Measurements from ENCODE around the gene PPP1R3F. TPM values are rescaled to one million over a fixed set of nuclear protein-coding genes. Genes with fewer than 3 reads are reported as not detected.
"Not testable (repeated sequence)": the region's sequence is repeated elsewhere in the genome, so short reads cannot be mapped to it uniquely, and the experiment has no call there.

Gene PPP1R3F
- total RNA-seq, 1 donor from 2014 or later, result 17.1 TPM

GRCh38 chrX:49270249-49270921 is 792 bp downstream of the PPP1R3F start:
- FAIRE-seq (no peak), DNase-seq (ENCODE audit: low spot score in 2 of 2) (no peak)

- FAIRE-seq (no peak), DNase-seq (ENCODE audit: low spot score in 2 of 2) (no peak)
Measured at GRCh38 chrX:49271341-49271740, 1.7 kb downstream of the PPP1R3F start.

DNA sequence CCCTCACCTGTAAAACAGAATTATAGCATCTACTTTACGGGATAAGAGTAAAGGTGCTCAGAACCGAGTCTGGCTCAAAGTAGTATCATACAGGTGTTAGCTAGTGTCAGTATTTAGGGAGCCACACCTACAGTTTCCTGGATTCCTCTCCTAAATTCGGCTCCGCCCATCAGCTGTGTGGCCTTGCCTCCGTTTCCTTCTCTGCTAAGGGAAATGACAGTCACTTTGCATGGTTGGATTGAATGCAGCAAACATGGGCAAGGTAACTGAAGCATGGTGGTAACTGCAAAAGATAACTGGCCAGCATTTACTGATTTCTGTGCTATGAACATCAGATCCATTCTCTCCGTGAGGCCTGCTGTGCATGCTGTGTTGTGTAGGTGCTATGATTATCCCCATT is 2.8 kb downstream of the PPP1R3F start:
- DNase-seq (ENCODE audit: low spot score in 2 of 2) (no peak), FAIRE-seq (no peak)

- no peak for FAIRE-seq
- DNase-seq (ENCODE audit: low spot score in 2 of 2), result no peak
Measured at GRCh38 chrX:49273181-49273727, 3.7 kb downstream of the PPP1R3F start.

GRCh38 chrX:49276207-49276606 is 6.6 kb downstream of the PPP1R3F start:
- FAIRE-seq (no peak), DNase-seq (ENCODE audit: low spot score in 2 of 2) (no peak)

DNA sequence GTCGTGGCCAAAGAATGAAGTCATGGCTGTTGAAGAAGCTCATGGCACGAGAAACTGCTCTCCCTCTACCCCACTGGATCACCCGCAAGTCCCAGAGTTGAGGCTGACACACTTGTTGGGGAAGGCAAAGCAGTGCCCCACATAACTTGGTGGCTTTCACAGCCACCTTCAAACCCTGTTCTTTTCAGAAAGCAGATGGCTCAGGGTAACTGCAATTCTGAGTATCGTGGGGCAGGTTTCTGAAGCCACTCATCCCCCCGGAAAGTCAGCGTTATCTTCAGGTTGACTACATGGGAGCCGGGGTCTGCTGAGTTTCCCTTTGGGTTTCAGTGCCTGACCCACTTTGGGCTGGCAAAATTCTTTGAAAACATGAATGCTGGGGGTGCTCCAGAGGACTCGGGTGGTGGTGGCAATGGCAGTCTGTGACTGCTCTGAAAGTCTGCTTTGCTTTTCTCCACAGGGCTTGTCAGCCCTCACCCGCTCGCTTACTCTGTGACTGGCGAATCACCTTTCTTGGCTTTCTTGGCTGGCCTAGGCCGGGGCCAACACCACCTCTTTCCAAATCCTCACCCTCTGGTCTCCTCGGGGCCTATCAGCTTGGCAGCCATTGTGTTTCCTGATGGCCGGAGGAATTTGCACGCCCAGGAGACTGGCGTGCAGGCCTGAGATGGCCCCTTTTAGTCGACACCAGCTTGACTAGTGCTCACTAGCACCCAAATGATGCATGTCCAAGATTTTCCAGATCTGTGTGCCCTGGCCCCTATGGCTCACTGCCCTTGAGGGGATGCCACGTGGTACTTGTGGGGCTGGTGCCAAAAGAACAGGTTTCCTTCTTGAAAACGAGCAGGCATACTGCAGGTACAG is 7.3 kb downstream of the PPP1R3F start:
- no peak for FAIRE-seq
- no peak for DNase-seq (ENCODE audit: low spot score in 2 of 2)

- DNase-seq (ENCODE audit: low spot score in 2 of 2) (no peak), FAIRE-seq (no peak)
Measured at GRCh38 chrX:49277535-49277830, 7.9 kb downstream of the PPP1R3F start.

DNA sequence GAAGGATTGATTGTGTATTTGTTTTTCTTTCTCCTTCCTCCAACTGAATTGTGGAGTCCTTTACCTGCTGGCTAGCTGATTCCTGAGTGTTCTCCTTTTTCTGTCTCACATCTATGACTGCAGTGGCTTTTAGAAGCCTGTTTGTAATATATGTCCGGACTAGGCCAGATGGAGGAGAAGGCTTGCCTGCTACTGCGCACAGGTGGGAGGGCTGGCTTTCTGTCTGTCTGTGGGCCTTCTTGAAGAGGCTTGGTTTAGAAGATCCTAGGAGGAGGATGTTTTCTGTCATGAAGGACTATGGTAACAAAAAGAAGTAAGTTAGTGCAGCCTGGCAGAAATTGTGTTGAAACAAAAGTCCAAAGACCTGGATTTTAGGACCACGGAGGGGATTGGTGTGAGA is 8.5 kb downstream of the PPP1R3F start:
- FAIRE-seq, result no peak
- DNase-seq (ENCODE audit: low spot score in 2 of 2), result no peak

DNA sequence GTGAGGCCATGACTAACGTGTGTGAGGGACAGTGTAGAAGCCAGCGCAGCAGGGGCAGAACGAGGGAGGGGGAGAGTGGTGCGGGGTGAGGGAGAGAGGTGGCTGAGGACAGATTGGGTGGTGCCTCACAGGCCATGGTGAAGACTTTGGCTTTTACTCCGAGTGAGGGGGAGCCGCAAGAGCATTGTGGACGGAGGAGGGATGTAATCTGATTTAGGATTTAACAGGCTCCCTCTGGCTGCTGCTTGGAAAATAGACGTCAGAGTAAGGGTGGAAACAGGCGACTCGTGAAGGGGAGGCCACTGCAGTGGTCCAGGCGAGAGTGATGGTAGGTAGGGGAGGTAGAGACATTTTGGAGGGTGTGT is 13.0 kb downstream of the PPP1R3F start:
- FAIRE-seq (no peak), DNase-seq (ENCODE audit: low spot score in 2 of 2) (peak in 1 of 2 donors; percentile 18)

GRCh38 chrX:49284212-49284611 is 14.6 kb downstream of the PPP1R3F start:
- DNase-seq (ENCODE audit: low spot score in 2 of 2) (no peak), FAIRE-seq (no peak)

GRCh38 chrX:49286136-49286535 is 16.5 kb downstream of the PPP1R3F start:
- FAIRE-seq (no peak), DNase-seq (ENCODE audit: low spot score in 2 of 2) (no peak)

- FAIRE-seq (no peak), DNase-seq (ENCODE audit: low spot score in 2 of 2) (no peak)
Measured at GRCh38 chrX:49286581-49286980, 17.0 kb downstream of the PPP1R3F start.

GRCh38 chrX:49287665-49288064 is 18.1 kb downstream of the PPP1R3F start:
- DNase-seq (ENCODE audit: low spot score in 2 of 2), result no peak
- no peak for FAIRE-seq

DNA sequence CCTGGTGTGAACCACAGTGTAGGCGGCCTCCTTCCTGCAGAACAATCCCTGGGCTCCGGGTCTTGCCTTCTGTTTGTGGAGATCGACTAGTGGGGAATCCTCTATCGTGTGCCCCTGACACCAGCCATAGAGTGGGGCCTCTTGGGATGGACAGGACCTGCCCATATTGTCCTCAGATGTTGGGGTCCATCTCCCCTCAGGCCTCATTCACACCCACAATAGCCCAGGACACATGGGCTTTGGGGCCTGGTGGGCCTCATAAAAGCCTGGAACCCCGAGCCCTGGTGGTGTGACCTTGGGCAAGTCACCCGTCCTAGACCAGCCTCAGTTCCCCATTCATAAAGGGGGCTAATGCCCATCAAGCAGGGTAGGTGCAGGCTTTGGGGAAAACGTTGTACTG is 20.6 kb downstream of the PPP1R3F start:
- no peak for FAIRE-seq
- no peak for DNase-seq (ENCODE audit: low spot score in 2 of 2)

GRCh38 chrX:49291615-49292337 is 22.2 kb downstream of the PPP1R3F start:
- FAIRE-seq, result no peak
- peak in 1 of 2 donors; percentile 18 for DNase-seq (ENCODE audit: low spot score in 2 of 2)

DNA sequence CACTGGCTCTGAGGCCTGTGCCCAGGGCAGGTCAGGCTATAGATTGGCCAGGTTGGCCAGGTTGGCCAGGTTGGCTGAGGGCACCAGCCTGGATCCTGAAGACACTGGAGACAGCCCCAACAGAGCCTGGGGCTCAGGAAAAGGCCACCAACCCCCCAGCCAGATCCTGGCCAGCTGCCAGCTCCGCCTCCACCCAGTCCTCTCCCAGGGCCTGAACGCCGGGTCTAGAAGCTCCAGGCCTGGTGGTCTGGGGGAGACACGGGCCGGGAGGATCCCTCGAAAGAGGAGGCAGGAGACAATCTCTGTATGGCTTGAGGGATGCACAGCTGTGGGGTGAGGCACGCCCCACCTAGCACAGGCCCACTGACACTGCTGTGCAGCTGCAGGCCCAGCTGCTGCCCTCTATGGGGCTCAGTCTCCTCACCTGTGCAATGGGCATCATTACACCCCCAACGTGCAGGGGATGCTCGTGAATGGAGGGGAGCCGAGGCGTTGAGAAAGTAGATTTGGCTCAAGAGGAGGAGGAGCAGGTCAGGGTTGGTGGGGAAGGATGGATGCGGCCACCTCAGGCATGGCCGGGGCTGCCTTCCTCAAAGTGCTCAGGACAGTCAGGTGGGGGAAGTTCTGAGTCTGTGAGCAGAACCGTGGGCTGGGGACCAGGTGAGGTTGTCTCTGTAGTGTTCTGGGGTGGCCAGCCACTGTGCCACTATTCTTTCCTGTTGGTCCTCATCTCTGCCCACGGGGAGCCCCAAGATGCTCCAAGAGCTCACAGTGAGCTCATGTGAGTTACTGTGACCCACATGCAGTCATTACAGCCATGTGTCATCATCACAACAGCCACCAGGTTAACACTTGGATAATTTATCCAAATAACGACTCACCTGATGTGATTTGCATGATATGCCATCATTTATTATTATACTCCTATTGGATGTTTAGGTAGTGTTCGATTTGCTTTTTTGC is 23.1 kb downstream of the PPP1R3F start:
- no peak for DNase-seq (ENCODE audit: low spot score in 2 of 2)
- FAIRE-seq, result no peak

DNA sequence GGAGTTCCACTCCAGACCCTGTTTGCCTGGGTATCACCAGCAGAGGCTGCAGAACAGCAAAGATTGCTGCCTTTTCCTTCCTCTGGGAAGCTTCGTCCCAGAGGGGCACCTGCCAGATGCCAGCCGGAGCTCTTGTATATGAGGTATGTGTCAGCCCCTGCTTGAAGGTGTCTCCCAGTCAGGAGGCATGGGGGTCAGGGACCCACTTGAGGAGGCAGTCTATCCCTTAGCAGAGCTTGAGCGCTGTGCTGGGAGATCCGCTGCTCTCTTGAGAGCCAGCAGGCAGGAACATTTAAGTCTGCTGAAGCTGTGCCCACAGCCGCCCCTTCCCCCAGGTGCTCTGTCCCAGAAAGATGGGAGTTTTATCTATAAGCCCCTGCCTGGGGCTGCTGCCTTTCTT is 29.7 kb downstream of the PPP1R3F start:
- not testable (repeated sequence) for FAIRE-seq; DNase-seq (ENCODE audit: low spot score in 2 of 2)

DNA sequence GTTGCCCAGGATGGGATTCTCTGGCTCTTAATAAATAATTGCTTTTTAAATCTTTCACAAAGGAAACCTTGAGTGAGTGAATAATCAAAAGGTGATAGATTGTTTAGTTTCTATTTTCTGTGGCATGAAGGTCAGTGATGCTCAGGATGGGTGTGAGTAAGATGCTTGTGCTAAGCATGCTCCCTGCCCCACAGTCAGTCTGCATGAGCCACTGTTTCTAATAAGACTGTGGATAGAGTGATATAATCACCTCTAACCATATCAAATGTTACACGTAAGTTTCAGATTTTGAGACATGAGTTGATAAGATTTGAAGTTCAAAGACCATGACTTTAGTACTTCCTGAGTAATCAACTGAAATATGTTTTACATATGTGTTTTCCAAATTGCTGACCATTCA is 31.1 kb downstream of the PPP1R3F start:
- DNase-seq (ENCODE audit: low spot score in 2 of 2), result no peak

DNA sequence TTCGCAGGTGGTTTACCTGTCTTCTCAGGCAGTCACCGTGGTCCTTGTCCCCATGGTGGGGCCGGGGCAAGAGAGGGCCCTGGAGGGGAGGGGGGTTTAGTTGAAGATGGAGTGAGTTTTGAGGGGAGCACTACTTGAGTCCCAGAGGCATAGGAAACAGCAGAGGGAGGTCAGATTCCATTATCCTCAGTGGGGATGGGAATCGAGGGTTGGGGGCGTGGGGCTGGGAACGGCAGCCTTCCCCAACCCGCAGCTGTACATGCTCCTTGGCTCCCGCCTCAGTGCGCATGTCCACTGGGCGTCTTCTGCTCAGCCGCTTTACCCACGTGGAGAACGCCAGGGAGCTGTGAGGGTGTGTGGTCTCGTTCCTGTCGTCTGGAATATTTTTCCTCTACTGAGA is 33.8 kb downstream of the PPP1R3F start, which contains the start of gene GAGE10:
Gene GAGE10 (plus strand): TSS at position 301 of the 400 bp plus-strand sequence. CDS start 1,214 bp downstream, outside the sequence.
- FAIRE-seq, result no peak
- no peak for DNase-seq (ENCODE audit: low spot score in 2 of 2)

More for the DNA sequence above, 31.1 kb downstream of the PPP1R3F start:
- FAIRE-seq, result no peak

GRCh38 chrX:49307775-49308174 is 38.2 kb downstream of the PPP1R3F start:
- DNase-seq (ENCODE audit: low spot score in 2 of 2); FAIRE-seq: not testable (repeated sequence)

Data from frontal cortex (tissue), 4 donors.